NK-92 (cell line): ENCODE results near the gene JHY.
"Not testable (repeated sequence)": the region's sequence is repeated elsewhere in the genome, so short reads cannot be mapped to it uniquely, and the experiment has no call there.

ENCODE experiments used
- DNase-seq: peaks from one replicate; lab custom pipeline; 2025; ENCODE audit not compliant: unreplicated experiment; lab: John Stamatoyannopoulos, UW

JHY gene

GRCh38 chr11:122882189-122882856 lies at the start of gene JHY:
TSS of gene JHY (plus strand) at chr11:122882759. CDS start at chr11:122885850, 3,091 bp downstream.
- no peak for DNase-seq

- no peak for DNase-seq
Measured at GRCh38 chr11:122833846-122834464, 48.6 kb upstream of the JHY start.

- DNase-seq: no peak
Measured at GRCh38 chr11:122836916-122837315, 45.6 kb upstream of the JHY start.

GRCh38 chr11:122837528-122838346 lies 44.8 kb upstream of the JHY start:
- DNase-seq: no peak

GRCh38 chr11:122843281-122844141 lies 39.0 kb upstream of the JHY start:
- no peak for DNase-seq

GRCh38 chr11:122847466-122847865 lies 35.1 kb upstream of the JHY start:
- no peak for DNase-seq

GRCh38 chr11:122848186-122848585 lies 34.4 kb upstream of the JHY start:
- DNase-seq: no peak

GRCh38 chr11:122850076-122850631 lies 32.4 kb upstream of the JHY start:
- DNase-seq: no peak

- no peak for DNase-seq
Measured at GRCh38 chr11:122851366-122851966, 31.1 kb upstream of the JHY start.

GRCh38 chr11:122852074-122852795 lies 30.3 kb upstream of the JHY start:
- no peak for DNase-seq

GRCh38 chr11:122852796-122853160 lies 29.8 kb upstream of the JHY start:
- DNase-seq: no peak

- no peak for DNase-seq
Measured at GRCh38 chr11:122853261-122853660, 29.3 kb upstream of the JHY start.

- DNase-seq: no peak
Measured at GRCh38 chr11:122853971-122854446, 28.6 kb upstream of the JHY start.

- DNase-seq: no peak
Measured at GRCh38 chr11:122861631-122862030, 20.9 kb upstream of the JHY start.

- DNase-seq: no peak
Measured at GRCh38 chr11:122862091-122862490, 20.5 kb upstream of the JHY start.

- not testable (repeated sequence) for DNase-seq
Measured at GRCh38 chr11:122863154-122863553, 19.4 kb upstream of the JHY start.

- no peak for DNase-seq
Measured at GRCh38 chr11:122863704-122864326, 18.7 kb upstream of the JHY start.

GRCh38 chr11:122864386-122865115 lies 18.0 kb upstream of the JHY start:
- DNase-seq: no peak
